Left ventricle myocardium inferior (tissue), 1 donor: ENCODE results near the gene GRM8. TPM values are rescaled to one million over a fixed set of nuclear protein-coding genes. Genes with fewer than 3 reads are reported as not detected.
A peak's percentile ranks its signal among the peaks of the same experiment; 100 is the strongest.

Experiments used
- DNase-seq: peaks from one replicate; pipeline ENCODE4 v3.0.0-alpha.2; 2020
- H3K27ac ChIP-seq: fragments of 200-600 bp; replicated peaks from 2 replicates; pipeline ENCODE4 v1.8.0; 2021
- H3K27me3 ChIP-seq: fragments of 200-600 bp; 2 replicates; pipeline ENCODE4 v1.8.0; 2021; ENCODE audit warnings: low read depth
- H3K36me3 ChIP-seq: fragments of 200-600 bp; 2 replicates; pipeline ENCODE4 v1.8.0; 2021
- H3K4me1 ChIP-seq: fragments of 200-600 bp; 2 replicates; pipeline ENCODE4 v1.8.0; 2021
- H3K4me3 ChIP-seq: fragments of 200-600 bp; 2 replicates; pipeline ENCODE4 v1.8.0; 2021; ENCODE audit warnings: mild to moderate bottlenecking, moderate library complexity
- H3K9me3 ChIP-seq: fragments of 200-600 bp; replicated peaks from 2 replicates; pipeline ENCODE4 v1.8.0; 2021
- intact Hi-C: fragments of 100-400 bp; cut with micrococcal nuclease; formaldehyde crosslinking; loops from one replicate; pipeline ENCODE4 v1.11.0; 2022
- total RNA-seq: library from RNA; stranded (reverse); fragmentation: NEBNext Ultra II Directional; extraction: Animal tissue kit (Norgen Biotek cat#: 25700); gene quantifications from one replicate; pipeline ENCODE4 v1.2.1, GENCODE V29; 2021
- TF ChIP-seq, protein P1 (sequence below): fragments of 200-600 bp; IDR thresholded peaks from 2 replicates; pipeline ENCODE4 v1.8.0; 2021; ENCODE audit warnings: antibody characterized with exemption, mild to moderate bottlenecking, borderline replicate concordance
- donor health status: DM: no; HTN: yes; CAD: no; lungs with severe emphysema.

The GRM8 gene
- total RNA-seq, 1 donor from 2014 or later: 0.69 TPM

DNA sequence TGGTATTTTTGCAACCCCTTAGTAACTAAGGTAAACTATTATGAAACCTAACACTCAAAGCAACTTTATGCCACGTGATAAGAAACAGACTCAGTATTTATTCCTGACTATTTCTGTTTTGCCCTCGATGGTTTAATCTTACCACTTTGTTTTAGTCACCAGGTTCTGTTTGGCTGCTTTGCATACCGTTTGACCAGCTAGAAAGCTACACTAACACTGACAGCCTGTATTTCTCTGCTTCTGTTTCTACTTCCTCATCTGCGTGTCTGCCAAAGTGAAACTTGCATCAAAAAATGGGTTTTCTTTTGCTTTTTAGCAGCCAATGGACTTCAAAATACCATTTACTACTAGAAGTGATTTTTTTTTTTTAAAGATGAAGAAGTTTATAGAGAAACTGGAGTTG, 802.5 kb downstream of the GRM8 start:
- Histone ChIP-seq H3K27me3 (no peaks in the 10 kb centered on the region), H3K9me3 (no peaks in the 10 kb centered on the region), H3K27ac (peak overlapping the region; percentile 26), H3K36me3 (no peaks in the 10 kb centered on the region), H3K4me3 (no peak overlapping the region), H3K4me1 (peaks cover 16% of the 10 kb centered on the region)
- intact Hi-C loops: no loop called here
- no peak for DNase-seq
- TF ChIP-seq, protein P1, sequence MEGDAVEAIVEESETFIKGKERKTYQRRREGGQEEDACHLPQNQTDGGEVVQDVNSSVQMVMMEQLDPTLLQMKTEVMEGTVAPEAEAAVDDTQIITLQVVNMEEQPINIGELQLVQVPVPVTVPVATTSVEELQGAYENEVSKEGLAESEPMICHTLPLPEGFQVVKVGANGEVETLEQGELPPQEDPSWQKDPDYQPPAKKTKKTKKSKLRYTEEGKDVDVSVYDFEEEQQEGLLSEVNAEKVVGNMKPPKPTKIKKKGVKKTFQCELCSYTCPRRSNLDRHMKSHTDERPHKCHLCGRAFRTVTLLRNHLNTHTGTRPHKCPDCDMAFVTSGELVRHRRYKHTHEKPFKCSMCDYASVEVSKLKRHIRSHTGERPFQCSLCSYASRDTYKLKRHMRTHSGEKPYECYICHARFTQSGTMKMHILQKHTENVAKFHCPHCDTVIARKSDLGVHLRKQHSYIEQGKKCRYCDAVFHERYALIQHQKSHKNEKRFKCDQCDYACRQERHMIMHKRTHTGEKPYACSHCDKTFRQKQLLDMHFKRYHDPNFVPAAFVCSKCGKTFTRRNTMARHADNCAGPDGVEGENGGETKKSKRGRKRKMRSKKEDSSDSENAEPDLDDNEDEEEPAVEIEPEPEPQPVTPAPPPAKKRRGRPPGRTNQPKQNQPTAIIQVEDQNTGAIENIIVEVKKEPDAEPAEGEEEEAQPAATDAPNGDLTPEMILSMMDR: no peak

DNA sequence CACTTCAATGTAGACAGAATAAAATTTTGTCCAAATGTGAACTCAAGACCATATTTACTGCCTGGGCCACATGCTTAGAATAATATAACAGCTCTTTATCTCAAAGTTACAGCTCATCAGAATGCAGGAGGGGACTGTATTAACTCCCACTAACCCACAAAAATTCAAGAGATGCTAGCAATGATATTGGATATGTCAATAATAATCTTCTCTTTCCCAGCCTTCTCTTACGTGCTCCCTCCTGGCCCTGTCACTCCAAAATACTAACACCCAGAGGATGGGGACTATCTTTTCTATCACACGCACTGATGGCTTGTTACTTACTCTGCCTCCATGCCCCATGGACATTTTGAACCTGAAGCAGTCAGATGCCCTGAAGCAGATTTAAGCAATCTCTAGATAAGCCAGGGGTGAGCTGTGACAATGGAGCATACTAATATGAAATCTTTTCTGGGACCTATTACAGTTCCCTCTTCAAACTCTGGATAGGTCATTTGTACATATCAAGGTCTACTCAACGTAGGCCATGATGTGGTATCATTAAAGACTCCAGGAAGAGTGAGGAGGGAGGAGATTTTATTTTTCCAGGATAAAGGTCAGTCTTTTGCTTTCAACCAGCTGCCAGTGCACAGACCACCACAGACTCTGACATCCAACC, 803.0 kb downstream of the GRM8 start:
- DNase-seq: no peak
- H3K27me3 ChIP-seq: no peaks in the 10 kb centered on the region
- peak overlapping the region; percentile 26 for H3K27ac ChIP-seq
- no peaks in the 10 kb centered on the region for H3K36me3 ChIP-seq
- H3K9me3 ChIP-seq: no peaks in the 10 kb centered on the region
- TF ChIP-seq, protein P1: no peak
- no peak overlapping the region for H3K4me3 ChIP-seq
- peaks cover 16% of the 10 kb centered on the region for H3K4me1 ChIP-seq
- intact Hi-C loops: no loop called here

DNA sequence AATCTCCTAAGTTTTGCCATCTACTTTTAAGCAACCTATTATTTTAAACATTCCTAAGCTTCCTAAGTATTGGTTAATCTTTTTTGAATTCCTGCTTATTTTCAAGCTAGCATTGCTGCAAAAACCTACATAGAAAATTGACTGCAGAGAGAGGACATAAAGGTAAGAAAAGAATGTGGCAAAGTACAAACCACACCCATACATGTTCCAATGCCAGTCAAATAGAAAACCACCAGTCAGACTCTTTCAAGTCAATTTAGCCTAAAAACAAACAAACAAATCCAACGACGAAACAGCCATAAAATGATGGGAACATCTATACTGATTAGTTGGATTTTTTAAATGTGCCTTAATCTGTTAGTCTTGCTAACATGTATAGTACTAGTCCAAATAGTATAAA, 804.8 kb downstream of the GRM8 start:
- intact Hi-C loops: no loop called here
- no peaks in the 10 kb centered on the region for H3K36me3 ChIP-seq
- H3K27ac ChIP-seq: no peak overlapping the region
- H3K27me3 ChIP-seq: no peaks in the 10 kb centered on the region
- H3K4me3 ChIP-seq: no peak overlapping the region
- no peaks in the 10 kb centered on the region for H3K9me3 ChIP-seq
- H3K4me1 ChIP-seq: peaks cover 16% of the 10 kb centered on the region
- no peak for DNase-seq
- TF ChIP-seq, protein P1: no peak

DNA sequence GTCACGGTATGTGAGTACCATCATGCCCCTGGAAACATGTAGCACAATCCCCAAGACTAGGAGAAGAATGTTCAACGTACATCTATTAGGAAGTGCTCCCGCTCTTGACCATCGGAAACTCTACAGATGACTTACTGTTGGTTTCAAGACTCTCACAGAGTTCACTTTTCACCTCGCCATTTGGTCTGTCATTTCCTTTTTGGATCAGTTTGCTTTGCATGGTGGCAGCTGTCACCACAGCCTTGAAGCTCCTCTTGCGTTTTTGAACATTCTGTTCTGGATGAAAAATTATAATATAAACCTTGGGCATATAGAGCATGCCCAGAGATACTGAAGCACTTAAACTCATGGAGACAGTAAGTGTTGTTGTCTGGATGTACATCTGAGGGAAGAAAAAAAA, 806.8 kb downstream of the GRM8 start:
- Histone ChIP-seq H3K27me3 (no peaks in the 10 kb centered on the region), H3K27ac (no peak overlapping the region), H3K4me1 (peaks cover 16% of the 10 kb centered on the region), H3K9me3 (no peaks in the 10 kb centered on the region), H3K36me3 (no peaks in the 10 kb centered on the region), H3K4me3 (no peak overlapping the region)
- intact Hi-C loops: no loop called here
- TF ChIP-seq, protein P1: no peak
- DNase-seq: no peak

DNA sequence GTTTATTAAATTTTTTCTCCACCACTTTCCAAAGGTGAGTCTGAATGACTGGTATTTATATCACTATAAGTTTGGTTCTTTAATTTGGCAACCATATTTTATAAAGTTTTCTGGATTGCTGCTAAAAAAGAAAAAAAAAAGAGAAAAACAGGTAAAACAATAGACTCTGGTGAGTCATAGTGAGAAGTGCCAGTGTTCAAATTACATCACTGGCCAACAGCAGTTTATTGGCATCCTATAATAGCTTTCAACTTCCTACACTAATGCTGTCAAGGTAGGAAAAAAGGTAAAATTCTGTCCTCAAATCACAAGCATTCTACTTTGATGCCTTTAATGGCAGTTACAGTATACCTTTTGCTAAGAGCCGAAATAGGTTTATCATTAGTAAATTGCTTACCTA, 808.8 kb downstream of the GRM8 start:
- DNase-seq: no peak
- Histone ChIP-seq H3K36me3 (no peaks in the 10 kb centered on the region), H3K9me3 (no peaks in the 10 kb centered on the region), H3K4me1 (no peaks in the 10 kb centered on the region), H3K27ac (no peak overlapping the region), H3K27me3 (no peaks in the 10 kb centered on the region), H3K4me3 (no peak overlapping the region)
- intact Hi-C loops: no loop called here
- TF ChIP-seq, protein P1: no peak
